HG02571 (cell line): ENCODE data around the gene IDH3B.
"Not testable (repeated sequence)": the region's sequence is repeated elsewhere in the genome, so short reads cannot be mapped to it uniquely, and the experiment has no call there.

Experiments
- ATAC-seq: cut with Tn5 transposase; IDR thresholded peaks from one replicate; pipeline ENCODE4 v1.9.1; 2021; ENCODE audit warnings: mild to moderate bottlenecking, moderate library complexity; ENCODE audit not compliant: unreplicated experiment

IDH3B gene

DNA sequence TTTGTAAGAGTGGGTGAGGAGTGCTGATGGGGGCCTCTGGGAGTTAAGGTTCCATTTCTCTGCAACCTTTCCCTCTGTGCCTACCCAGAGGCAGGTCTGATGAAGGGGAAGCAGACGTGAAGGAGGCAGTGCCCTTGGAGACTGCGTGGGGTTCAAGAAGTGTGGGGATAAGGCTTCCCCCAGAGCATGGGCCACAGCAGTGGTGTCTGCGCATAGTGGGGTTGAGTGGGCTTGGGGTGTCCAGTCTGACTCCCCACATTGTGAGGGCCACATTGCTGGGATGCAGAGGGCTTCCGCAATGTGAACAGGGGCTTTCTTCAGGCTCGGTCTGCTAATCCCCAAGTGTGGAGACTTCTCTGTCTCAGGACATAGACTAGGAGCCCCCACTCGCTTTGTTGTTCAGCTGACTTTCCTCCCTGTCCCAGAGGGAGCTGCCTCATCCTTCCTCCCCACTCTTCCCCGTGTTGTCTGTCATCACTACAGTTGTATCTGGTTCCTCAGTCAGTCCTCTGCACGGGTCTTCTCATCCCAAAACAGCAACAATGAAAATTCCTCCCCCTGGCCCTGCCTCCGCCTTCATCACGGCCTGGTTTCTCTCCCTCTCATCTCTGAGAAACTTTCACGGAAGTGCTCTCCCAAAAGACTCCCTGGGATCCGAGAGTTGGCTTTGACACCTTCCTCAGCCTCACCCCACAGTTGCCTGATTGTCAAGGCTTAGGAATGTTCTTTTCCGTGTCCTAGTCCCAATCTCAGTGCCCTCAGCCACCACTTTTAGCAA is 31.4 kb upstream of the IDH3B start:
- ATAC-seq = no peak

DNA sequence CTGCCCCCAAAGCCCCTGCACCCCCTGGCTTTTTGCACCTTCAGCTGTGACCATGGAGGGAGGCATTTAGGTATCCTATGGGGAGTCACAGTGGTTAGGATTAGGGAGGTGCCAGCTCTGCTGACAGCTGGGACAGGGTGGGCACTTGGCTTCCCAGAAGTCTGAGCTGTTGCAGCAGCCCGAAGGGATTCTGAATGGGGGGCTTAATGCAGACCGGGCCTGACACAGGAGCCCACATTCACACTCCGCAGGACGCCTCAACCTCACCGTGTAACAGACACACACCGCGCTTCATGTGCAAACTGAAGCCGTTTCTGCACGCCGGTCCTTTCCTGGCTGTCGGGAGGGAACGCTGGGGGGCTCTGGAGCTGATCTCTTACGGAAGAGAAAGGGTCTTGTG is 30.5 kb upstream of the IDH3B start:
- ATAC-seq = no peak

DNA sequence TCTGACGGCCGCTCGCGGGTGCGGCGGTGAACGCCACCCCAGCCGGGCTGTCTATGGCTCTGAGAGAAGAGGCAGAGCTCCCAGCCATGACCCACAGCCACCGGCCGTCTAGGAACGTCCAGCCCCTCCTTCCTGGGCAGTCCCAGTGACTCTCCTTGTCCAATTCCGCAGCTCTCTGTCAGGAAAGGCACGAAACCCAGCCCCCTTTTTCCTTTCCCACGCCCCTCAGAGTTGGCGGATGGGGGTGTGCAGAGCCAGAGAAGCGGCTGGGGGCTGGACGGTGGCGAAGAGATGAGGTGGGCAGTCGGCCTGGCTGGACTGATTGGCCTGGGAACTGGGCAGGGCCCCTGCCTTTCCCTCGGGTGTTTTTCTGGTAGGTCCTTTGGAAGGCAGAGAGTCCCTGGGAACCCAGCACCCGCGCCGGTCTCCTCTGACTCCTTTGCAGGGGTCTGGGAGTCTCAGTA is 30.0 kb upstream of the IDH3B start:
- ATAC-seq = no peak

DNA sequence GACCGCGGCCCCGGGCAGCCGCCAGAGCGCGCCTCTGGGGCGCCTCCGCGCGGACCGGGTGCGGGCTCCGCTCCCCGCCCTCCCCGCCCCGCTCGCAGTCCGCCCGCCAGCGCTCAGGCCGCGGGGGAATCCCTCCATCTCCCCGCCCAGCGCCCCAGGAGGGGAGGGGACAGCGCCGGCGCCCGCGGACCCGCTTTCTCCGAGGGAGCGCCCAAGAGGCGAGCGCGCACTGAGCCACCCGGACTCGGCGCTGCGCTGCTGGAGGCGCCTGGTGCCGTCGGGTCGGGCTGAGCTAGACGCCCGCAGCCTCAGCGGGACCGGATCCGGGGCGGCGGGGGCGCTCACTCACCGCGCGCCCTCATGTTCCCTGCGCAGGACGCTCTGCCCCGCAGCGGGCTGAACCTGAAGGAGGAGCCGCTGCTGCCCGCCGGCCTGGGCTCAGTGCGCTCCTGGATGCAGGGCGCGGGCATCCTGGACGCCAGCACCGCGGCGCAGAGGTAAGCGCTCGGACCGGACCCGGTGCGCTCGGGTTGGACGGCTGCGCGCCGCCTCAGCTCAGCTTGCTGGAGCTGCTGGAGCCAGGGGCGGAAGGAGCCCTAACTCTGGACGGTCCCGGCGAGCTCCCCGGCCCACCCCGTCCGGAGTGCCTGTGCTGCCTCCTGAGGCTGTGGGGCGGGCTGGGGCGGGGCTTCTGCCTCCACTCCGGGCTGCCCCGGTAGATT is 29.4 kb upstream of the IDH3B start:
- no peak for ATAC-seq

DNA sequence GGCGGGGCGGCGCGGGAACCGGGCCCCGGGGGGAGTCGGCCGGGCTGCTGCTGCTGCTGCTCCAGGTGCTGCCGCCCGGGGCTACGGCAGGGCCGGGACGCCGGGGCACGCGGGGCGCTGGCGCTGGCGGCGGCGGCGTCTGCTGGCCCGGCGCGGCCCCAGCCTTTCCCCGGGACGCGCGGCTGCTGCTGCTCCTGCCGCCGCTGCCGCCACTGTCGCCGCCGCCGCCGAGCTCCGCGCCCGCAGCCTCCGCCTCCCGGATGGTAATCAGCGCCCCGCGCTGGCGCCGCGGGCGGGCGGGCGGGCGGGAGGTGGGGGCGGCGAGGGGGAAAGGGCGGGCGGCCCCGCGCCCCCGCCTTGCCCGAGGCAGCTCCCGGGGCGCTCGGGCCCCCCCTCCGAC is 28.9 kb upstream of the IDH3B start:
- ATAC-seq = no peak

DNA sequence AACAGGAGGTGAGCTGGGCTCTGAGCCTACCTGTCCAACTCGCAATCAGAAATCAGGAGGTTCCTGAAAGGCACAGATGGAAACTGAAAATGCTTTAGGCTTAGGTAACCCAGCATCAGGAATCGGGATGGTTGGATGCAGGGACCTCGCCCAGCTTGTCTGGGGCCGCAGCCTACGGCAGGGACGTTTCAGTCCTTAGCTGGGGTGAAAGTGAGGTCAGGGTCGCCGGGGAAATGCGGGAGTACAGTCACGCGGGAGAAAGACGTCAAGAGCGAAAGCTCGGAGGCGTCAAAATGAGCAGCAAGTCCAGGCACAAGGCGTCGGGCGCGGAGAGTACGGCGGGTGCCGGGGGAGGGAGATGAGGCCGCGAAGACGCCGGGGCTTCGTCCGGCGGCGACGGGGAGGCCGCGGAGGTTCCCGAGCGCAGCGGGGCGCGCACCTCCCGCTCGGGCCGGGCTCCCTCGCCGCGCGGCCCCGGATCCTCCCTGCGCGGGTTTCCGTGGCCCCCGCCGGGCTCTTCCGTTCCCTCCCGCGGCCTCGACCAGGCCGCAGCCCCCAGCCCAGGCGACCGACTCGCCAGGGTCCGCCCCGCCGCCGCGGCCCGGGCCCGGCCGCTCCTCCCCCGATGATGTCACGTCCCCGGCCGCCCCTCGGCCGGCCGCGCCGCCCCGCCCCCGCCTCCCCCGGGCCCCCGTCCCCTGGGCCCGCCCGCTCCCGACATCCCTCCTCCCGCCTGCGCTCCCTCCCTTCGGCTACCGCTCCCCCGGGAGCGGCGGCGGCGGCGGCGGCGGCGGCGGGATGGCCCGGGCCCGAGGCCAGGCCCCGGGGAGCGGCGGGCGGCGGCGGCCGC is 28.2 kb upstream of the IDH3B start, which contains the start of gene EBF4:
TSS of gene EBF4 (plus strand) at position 745 of the 850 bp plus-strand sequence. CDS start 866 bp downstream, outside the sequence.
- ATAC-seq = no peak

DNA sequence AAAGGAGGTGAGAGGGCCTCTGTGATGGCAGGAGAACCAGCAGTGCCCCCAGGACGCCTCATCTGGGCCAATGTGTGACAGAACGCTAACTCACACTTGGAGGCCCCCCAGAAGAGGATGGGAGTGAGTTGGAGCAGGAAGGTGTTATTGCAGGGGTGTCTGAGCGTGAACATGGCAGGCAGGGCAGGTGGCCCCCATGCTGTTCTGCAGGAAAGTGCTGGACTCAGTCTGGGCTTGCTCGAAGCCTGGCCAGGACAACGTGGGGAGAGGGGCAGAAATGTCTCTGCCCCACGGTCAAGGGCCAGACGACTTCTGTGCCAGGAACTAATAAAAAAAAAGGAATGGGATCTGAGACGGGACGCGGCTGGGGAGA is 27.6 kb upstream of the IDH3B start:
- ATAC-seq = no peak

DNA sequence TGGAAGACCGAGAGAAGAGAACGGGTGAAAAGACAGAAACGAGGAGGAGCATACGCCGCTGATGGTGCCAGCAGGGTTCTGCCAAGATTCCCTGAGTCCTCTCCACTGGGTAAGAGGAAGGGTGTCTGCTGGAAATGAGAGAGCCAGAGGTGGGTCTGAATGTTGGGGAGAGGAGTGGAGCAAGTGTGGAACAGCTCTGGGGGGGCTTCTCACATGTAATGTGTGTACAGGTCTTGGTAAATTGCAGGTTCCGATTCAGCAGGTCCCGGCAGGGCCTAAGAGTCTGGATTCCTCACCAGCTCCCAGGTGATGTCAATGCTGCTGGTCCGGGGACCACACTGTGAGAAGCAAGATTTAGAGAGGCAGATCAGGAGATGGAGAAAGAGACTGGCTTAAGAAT is 27.1 kb upstream of the IDH3B start:
- no peak for ATAC-seq

DNA sequence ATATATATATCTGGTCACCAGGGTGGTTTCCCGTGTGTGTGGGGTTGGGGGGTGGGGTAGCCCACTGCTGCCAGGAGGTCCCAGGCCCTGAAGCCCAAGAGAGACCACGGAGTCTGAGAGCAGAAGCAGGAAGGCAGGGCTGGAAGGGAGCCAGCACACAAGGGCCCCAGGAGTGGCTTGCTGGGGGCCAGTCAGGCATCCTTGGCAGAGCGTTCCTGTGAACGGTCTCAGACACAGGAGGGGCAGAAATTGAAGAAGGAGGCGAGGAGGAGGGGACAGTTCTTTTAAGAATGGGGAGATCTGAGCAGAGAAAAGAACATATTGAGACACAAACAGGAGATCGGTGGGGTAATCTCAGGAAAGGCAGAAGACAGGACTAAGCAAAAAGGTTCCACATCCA is 26.7 kb upstream of the IDH3B start:
- no peak for ATAC-seq

DNA sequence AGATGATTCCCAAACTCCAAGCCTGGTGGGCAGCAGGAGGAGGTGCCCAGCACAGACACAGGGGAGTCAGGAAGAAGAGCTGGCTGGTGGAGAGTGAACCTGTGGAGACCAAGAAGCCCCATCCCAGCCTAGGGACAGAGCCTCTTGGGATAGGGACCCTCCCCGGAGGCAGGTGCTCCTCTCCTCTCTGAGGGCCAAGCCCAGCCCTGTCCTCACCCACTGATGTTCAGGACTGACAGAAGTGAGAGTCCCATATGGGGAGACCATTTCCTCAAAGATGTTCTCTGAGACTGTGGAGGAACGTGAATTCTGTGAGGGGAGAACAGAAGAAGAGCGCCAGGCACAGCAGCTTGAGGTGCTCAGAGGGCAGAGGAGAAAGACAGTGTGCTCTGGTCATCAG is 26.2 kb upstream of the IDH3B start:
- ATAC-seq = no peak

DNA sequence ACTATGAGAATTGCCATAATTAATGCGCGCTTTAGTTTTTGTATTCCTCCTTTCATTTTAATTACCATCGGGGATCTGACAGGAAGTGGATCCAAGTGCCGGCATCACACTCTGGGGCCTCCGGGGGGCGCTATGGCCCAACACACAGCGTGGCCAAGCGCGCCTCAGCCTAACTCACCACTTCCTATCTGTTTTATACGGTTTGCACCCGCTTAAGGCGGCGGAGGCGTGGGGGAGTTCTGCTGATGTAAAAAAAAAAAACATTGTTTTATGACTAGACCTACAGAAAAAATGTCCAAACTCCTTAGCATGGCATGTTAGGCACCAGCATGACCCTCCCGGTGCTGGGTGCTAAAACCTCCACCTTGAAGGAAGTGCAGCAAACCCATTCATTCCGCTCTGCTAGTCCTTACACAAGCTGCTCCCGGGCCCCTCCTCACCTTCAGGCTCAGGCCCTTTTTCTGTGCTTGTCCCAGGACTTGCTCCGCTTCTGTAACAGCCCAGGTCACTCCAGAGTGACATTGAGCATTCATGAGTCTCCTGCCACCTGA is 24.1 kb upstream of the IDH3B start:
- no peak for ATAC-seq

DNA sequence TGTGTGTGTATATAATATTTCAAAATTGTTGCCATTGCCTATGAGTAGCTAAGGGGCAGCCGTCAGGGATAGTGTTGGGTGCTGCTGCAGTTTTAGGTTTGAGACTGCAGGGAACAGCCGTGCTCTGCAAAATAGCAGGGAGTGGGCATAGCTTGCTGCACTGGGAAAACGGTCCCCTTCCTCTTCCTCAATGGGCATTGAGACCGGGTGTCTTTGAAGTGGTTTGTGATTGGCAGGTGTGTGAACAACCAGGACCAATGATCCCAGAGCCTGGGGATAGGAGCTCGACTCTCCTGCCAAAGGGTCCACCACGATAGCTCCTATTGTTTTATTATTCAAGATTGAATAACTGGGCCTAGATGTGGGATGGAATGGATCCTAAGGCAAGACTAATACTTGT is 23.5 kb upstream of the IDH3B start:
- no peak for ATAC-seq

DNA sequence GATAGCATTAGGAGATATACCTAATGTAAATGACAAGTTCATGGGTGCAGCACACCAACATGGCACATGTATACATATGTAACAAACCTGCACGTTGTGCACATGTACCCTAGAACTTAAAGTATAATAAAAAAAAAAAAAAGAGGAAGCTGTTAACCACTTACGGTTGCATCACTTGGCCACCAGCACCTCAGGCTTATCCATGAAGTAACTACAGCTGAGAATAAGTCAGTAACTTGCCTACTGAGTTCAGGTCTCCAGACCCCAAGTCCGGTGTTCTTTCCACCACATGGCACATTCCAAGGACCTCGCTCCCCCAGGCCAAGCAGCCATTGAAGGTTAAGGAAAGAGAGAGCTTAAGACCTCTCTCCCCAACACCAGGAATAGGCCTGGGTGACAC is 20.8 kb upstream of the IDH3B start:
- ATAC-seq = not testable (repeated sequence)

DNA sequence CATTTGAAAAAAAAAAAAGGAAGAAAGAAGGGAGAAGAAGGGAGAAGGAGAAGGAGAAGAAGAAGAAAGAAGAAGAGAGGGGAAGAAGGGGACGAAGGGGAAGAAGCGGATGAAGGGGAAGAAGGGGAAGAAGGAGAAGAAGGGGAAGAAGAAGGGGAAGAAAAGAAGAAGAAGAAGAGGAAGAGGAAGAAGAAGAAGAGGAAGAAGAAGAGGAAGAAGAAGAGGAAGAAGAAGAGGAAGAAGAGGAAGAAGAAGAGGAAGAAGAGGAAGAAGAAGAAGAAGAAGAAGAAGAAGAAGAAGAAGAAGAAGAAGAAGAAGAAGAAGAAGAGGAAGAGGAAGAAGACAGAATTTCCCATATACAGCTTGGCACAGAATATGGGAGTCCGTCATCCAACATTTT is 18.0 kb upstream of the IDH3B start:
- ATAC-seq = not testable (repeated sequence)

DNA sequence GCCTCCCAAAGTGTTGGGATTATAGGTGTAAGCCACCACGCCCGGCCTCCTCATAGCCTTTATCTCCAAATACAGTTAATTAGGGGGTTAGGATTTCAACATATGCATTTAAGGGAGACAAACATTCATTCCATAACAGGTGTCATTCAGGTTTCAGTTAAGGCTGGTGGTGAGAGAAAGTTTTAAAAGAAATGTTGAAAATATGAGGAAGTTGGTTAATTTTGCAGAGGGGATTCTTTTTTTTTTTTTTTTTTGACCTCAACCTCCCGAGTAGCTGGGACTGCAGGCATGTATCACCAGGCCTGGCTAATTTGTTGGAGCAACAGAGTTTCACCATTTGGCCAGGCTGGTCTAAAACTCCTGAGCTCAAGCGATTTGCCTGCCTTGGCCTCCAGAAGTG is 16.0 kb upstream of the IDH3B start:
- no peak for ATAC-seq

DNA sequence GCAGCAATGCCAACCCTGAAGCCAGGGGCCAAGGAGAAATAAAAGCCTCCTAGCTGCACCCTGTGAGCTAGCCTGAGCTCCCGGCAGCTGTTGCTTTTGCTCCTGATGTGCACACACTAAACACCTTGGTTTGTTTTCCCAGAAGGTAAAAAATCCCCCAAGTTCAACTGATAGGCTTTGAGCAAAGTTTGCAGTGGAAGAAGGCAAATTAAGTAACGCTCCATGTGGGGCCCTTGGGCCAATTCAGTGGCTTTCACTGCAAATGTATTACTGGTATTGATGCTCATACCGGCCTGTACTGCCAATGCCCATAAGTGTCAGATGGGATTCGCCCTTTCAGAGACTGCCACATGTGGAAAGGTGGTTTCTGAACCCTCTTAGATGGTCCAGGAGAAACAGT is 9.4 kb upstream of the IDH3B start:
- ATAC-seq = no peak

DNA sequence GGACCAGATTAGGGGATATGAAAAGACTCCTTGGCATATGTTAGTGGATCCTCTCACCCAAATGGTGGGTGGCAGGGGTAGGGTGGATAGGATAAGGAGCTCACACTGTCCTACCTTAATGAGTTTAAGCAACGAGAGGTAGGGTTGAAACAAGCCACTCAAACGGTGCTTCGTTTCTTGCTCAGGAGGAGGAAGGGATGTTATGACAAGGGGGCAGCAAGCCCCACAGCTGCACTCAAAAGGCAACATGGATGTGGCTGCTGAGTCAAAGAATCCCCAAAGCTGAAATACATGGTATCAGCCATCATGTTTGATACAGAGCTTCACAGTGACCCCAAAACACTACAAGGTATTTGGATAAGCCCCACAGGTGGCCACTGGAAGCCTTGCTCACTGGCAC is 8.4 kb upstream of the IDH3B start:
- no peak for ATAC-seq

DNA sequence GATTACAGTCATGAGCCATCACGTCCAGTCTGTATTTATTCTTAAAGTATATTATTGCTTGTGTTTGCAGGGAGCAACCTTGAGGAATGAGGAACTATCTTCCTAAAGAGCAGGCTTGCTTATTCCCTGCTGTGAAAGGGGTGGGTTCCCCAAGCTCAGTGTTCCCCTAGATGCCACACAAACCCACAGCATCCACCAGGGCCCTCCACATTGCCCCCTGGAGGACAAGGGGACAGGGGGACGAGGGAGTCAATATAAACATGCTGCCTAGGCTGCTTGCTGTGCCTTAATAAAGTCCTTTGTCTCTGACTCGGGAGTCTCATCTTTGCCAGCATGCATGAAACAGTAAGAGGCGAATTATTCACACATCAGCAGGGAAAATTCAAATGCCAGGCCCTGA is 8.0 kb upstream of the IDH3B start:
- ATAC-seq = no peak

DNA sequence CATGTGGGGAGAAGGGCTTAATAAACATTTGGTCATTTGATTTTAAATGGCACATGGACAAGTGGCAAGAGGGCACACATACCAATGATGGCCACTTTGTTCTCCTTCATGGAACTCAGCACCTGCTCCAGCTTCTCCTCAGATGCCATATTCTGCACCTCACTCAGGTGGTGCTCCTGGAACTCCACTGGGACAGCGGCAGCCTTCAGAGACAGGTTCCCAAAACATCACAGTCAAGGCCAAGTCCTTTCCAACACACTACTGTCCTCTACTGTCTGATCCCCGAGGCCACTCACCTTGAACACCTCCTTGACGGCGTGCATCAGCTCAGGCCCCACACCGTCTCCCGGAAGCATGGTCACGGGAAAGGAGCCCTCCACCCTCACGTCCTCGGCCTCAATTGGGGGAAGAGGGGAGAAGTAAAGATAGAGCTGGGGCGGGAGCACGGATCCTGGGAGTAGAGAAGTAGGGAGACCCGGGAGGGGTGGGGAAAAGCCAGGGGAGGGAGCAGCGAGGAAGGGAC is 591 bp downstream of the IDH3B start:
- ATAC-seq = no peak

DNA sequence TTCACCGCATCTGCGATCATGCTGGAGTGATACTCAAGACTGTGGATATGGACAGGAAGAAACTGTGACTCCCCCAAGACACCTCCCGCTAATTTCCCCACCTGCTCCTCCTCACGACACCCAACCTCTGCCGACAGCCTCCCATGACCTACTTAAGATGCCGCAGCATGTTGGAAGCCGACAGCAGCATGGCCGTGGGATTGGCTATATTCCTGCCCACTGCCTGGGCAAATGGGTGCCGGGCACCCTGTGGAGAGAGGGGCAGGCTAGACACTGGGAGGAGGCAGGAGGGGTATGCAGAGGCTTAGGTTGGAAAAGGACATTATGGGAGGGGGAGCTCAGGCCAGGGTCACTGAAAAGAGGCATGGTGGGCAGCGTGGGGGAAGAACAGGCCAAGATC is 4.5 kb downstream of the IDH3B start:
- no peak for ATAC-seq
